H4 (cell line): ENCODE results near the gene CNPY4. TPM values are rescaled to one million over a fixed set of nuclear protein-coding genes. Genes with fewer than 3 reads are reported as not detected.

Source experiments
- DNase-seq: peaks from one replicate; pipeline ENCODE4 v3.0.0-alpha.2; 2015; ENCODE audit warnings: low spot score
- total RNA-seq: library from RNA; depleted of rRNA; stranded (reverse); fragments of >200 nt; shearing (Covaris generic); gene quantifications from 2 replicates; pipeline ENCODE4 v1.2.3, GENCODE V29; 2014; rRNA removed

Gene CNPY4
- 31.9 and 33.1 TPM in 2 replicates for total RNA-seq

DNA sequence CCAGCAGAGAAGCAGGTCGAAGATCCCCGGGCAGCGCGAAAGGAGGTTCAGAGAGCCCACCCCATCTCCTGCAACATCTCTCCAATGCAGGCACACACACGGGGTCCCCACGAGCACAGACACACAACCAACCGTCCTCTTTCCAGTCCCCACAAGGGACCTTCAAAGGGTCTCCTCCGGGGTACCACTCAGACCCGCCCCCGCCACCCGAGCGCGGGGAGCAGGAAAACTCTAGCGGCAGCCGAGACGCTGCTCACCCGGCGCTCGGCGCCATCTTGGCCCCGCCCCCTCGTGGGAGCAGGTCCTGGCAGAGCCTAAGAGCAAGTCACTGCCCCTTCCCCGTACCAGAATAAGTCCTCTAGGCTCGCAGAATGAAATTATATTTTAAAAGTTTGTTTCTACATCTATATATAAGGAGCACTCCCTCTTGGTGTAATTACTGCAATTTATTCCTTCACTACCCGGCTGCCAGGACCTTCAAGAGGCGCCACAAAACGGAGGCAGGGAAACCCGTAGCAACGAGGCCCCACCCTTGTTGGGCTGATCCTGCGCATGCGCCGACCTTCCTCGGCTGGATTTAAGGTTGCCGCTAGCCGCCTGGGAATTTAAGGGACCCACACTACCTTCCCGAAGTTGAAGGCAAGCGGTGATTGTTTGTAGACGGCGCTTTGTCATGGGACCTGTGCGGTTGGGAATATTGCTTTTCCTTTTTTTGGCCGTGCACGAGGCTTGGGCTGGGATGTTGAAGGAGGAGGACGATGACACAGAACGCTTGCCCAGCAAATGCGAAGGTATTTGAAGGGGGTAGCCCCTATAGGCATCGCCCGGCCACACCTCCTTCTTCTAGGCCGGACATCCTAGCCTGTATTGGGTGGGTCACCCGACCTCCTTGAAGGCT, at the start of gene CNPY4, which contains the start of gene TAF6:
Gene CNPY4 (plus strand): TSS at position 563 of the 898 bp plus-strand sequence. CDS start 111 bp downstream, at position 674.
Gene TAF6 (minus strand): TSS at position 287 of the 898 bp plus-strand sequence. CDS start 5,149 bp downstream, outside the sequence.
- peak; percentile 96 for DNase-seq

- DNase-seq: no peak
Observed at GRCh38 chr7:100069991-100070390, 49.4 kb upstream of the CNPY4 start.

GRCh38 chr7:100071018-100071723, 48.3 kb upstream of the CNPY4 start:
- DNase-seq: no peak

GRCh38 chr7:100072462-100072861, 47.0 kb upstream of the CNPY4 start:
- no peak for DNase-seq

GRCh38 chr7:100074841-100075240, 44.6 kb upstream of the CNPY4 start:
- DNase-seq: no peak

- DNase-seq: no peak
Observed at GRCh38 chr7:100075418-100075817, 44.0 kb upstream of the CNPY4 start.

DNA sequence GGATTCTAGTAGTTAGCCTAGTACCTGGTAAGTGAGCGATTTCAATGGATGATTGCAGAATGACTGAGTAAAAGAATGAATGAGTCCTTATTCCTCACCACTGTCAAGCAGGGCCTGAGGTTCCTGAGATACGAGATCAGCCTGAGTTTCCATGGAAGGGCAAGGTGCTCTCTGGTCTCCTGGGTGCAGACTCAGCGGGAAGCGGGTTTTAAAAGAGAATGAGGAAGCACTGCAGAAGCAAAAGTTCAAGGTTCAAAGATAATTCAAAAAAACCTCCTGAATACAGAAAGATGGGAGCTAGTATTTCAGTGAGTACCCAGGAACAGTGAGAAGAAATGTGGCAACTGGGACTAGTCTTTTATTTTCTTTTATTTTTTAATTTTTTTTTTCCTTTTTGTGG, 42.2 kb upstream of the CNPY4 start:
- no peak for DNase-seq

DNA sequence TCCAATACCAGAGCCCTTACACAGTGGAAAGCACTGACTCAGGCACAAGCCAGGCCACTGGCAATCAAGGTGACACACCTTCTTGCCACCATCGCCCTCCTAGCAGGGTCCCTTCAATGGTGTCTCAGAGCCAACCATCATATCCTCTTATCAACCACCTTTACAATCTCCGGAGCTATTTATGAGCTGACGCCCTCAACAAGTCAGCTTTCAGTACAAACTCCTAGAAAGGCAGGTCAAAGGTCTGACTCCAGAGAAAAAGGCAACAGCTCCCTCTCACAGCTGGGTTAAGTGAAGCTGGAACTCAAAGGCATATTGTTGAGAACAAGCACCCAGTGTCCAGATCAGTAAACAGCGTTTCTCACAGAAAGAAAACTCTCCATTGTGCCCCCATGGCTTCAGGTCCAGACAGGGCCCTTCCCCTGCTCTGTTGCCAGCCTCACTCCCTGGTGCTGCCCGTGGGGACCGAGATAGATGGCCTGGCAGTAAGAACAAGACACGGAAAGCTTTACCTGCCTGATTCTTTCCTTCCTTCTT, 40.3 kb upstream of the CNPY4 start:
- DNase-seq: no peak

DNA sequence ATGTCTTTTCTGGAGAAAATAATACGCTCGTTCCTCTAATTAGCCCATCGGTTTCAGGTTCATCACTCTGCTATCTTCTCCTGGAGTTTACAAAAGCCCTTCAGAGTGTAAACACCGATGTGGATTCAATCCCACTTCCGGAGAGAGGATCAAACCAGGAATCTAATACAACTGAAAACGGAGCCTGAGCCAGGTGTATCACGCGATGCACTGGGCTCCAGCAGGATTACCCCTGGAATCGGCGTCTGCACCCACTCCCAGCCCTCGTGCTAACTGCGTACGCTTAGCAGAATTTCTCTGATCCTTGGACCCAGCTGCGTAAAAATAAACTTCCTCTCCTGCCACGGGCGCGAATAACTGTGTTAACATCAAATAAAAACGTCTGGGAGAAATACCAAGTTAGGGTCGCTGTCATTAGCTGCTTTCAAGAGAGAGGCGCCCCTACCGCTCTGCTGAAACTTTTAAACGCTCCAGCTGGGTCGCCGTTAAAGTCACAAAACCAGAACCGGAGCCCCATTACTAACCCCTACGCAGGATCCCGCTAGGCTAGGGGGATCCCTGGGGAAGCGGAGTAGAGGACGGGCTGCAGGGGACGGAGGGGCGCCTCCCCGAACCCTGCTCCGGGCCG, 38.4 kb upstream of the CNPY4 start:
- no peak for DNase-seq

GRCh38 chr7:100081535-100082102, 37.8 kb upstream of the CNPY4 start, which contains the start of gene ZNF3:
Gene ZNF3, minus strand, starts transcription at chr7:100081723. Its CDS starts 4,366 bp downstream, at chr7:100077357.
- peak; percentile 99 for DNase-seq

- DNase-seq: no peak
Observed at GRCh38 chr7:100082978-100083377, 36.5 kb upstream of the CNPY4 start.

DNA sequence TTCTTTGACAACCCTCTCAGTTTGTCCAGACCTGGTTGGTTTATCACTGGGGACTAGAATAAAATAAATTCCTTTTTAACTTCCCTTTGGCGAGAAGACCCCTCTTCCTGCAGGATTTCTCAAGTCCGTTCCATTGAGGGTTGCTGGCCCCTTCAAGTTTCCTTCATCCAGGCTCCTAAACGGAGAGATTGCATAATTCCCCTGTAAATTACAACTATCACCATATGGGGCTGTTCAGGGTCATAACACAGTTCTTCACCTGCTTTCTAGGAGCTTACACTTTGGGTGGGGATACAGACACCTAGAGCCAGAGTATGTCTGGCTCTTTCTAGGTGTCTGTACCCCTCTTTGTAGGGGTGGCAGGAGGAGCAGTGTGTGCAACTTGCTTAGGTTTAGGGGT, 33.9 kb upstream of the CNPY4 start:
- no peak for DNase-seq

GRCh38 chr7:100087055-100087750, 32.2 kb upstream of the CNPY4 start:
- peak; percentile 65 for DNase-seq

DNA sequence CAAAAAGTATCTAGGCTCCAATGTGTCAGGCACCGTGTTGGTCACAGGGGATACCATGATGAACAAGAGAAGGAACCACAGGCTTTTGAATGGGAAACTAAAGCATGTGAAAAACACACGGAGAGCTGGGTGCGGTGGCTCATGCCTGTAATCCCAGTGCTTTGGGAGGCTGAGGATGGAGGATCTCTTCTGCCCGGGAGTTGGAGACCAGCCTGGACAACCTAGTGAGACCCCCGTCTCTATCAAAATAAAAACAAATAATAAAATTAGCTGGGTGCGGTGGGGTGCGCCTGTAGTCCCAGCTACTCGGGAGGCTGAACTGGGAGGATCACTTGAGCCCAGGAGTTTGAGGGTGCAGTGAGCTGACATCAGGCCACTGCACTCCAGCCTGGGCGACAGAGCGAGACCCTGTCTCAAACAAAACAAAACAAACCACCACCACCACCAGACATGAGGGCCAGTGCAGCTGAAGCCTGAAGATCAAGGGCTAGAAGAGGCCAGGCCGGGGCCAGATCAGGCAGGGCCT, 31.3 kb upstream of the CNPY4 start:
- DNase-seq: no peak

- peak; percentile 64 for DNase-seq
Observed at GRCh38 chr7:100088621-100089457, 30.6 kb upstream of the CNPY4 start, which contains the start of gene COPS6. Gene COPS6, plus strand, starts transcription at chr7:100088969. Its CDS starts 22 bp downstream, at chr7:100088991.

GRCh38 chr7:100089458-100090196, 29.8 kb upstream of the CNPY4 start:
- no peak for DNase-seq

DNA sequence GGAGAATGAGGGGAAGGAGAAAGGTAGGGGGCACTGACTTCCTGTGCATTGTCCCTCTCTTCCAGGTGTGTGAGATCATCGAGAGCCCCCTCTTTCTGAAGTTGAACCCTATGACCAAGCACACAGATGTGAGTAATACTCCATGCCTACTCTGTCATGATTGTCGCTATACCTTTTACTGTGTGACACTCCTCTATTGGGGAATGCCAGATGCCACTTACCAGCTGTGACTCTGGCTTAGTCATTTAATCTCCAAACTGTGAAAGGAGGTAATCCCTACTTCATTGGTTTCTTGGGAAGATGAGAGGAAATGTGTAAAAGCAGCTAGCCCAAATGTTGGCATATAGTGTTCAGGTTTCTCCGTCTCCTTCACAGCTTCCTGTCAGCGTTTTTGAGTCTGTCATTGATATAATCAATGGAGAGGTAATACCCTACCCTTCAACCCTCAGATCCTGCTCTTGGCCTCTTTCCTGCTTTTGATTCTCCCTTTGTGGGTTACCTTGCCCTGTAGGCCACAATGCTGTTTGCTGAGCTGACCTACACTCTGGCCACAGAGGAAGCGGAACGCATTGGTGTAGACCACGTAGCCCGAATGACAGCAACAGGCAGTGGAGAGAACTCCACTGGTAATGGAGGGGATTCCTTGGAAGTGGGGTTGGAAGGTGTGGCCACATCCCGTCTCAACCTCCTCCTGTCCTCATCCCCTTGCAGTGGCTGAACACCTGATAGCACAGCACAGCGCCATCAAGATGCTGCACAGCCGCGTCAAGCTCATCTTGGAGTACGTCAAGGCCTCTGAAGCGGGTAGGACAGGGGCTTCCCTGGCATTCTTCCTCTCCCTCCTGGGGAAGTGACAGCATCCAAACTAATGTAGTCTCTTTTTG, 28.7 kb upstream of the CNPY4 start:
- no peak for DNase-seq
